Hematopoietic multipotent progenitor cell treated with erythropoietin and hydrocortisone succinate and interleukin-3 and kit ligand, for 6 days (in vitro differentiated cells): Measurements from ENCODE around the gene MAML2.

Experiments used
- DNase-seq: peaks from one replicate; pipeline ENCODE4 v3.0.0-alpha.2; 2015

MAML2 gene

GRCh38 chr11:96056576-96056975, 286.4 kb downstream of the MAML2 start:
- no peak for DNase-seq

GRCh38 chr11:96055706-96056387, 287.1 kb downstream of the MAML2 start:
- DNase-seq: no peak

DNA sequence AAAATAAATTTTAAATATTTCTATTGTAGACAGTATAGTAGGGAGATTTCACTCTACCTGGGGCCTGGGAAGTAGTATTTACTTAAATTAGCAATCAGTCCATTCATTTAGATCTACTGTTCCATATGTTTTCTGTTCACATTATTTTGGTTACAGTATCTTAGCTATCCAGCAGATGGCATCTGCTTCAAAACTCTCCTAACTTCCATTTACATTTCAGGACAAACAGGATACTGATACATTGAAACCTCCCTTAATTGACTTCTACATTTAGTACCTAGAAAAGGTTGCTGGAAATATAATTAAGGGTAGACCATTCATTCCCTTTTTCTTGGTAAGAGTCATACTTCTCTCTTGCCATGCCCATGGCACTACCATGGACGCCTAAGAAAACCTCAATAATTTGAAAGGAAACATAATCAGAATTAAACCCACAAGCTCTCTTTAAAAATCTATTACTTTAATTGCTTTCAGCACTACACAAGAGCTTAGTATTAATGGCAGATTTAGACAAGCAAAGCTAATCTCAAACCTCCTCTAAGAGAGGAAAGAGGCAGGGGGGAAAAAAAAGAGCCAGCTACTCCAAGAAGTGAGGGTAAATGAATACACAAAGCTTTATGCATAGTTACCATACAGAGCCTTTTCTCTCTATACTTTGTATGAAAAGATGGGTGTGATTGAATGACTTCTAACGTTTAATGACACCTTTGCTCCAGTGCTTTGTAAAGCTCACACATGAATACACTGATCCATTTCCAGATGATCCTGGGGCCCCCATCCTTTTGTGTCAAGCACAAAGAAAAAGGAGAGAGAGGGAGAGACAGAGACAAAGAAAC, 287.9 kb downstream of the MAML2 start:
- peak; percentile 52 for DNase-seq

DNA sequence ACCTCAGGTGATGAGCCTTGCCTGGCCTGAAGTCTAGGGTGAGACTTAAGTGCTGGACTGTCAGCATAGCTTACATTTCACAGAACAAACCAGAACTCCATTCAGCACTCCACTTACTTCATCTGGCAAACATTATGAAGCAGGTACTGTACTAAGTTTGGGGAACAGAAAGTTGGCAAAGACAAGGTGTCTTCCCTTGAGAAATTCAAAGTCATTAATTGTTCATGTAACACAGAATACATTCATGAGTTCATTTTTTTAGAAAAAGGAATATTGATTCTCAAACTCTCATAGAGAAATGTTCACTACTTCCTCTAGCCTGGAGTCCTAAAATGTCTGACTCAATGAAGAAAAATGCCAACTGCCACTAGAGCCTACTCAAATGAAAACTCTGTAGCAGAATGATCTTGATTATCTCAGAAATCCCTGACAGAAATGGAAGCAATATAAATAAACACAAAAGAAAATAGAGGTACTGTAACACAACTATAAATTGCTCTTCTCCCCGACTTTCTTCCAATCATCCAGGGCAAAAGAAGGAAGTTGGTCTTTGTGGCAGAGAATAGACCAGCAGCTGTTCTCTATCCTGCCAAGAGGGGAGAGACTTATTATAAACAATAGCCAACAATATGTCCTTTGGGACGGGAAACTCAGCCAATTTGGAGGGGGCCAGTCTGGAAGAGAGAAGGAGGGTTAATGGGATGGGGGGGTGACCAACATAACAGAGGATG, 289.9 kb downstream of the MAML2 start:
- no peak for DNase-seq

GRCh38 chr11:96051820-96052219, 291.2 kb downstream of the MAML2 start:
- DNase-seq: no peak

GRCh38 chr11:96050435-96051182, 292.4 kb downstream of the MAML2 start:
- no peak for DNase-seq

DNA sequence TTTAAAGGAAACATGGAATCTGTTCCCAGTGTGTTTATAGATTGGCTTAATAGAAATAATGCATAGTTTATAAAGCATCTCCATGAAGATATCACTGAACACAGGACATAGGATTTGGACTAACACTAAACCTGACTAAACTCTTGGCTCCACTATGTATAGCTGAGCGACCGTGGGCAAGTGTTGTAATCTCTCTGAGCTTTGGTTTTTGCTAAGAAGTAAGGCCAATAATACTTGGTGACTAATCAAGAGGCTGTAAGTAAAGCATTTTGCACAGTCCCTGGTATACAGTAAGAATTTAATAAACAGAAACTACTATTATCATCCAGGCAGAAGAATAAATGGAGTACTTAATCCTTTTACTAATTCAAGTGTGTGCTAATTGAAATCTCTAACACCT, 293.6 kb downstream of the MAML2 start:
- DNase-seq: no peak

- no peak for DNase-seq
Observed at GRCh38 chr11:96045622-96046456, 297.2 kb downstream of the MAML2 start.

GRCh38 chr11:96044747-96045146, 298.2 kb downstream of the MAML2 start:
- DNase-seq: no peak

- no peak for DNase-seq
Observed at GRCh38 chr11:96044311-96044710, 298.7 kb downstream of the MAML2 start.

GRCh38 chr11:96043291-96043690, 299.7 kb downstream of the MAML2 start:
- DNase-seq: no peak

DNA sequence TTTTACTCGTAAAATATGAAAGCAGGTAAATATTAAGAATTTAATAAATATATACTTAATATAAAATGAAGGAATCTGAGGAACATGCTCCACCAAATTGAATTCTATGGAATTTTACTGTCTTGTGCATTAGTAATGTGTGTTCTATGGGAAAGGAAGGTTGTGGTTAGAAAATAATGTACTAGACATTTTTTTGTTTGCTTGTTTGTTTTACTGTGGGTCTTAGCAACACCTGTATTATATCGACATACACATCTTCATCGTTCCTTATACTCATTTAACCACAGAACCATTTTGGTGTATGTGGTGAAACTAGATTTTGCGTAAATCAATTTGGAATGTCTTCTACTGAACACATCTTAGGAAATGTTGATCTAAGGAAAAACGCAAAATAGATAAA, 304.9 kb downstream of the MAML2 start:
- no peak for DNase-seq

GRCh38 chr11:96037405-96037949, 305.5 kb downstream of the MAML2 start:
- DNase-seq: no peak

DNA sequence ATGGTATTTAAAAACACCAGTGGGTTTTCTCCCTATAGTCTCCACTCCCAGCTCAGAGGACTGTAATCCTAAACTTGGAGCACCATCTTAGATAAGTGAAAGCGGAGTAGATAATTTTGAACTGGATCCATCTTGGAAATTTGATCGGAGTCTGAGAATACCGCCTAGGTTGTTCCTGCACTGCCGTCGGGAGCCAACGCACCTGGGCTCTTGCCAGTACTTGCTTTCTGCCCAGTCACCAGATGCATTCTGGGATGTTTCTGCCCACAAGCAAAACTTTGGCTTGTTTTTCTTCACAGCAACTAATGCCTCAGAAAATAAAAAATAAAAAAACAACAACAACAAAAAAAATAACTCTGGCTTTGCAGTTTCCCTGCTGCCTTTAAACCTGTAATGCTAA, 306.1 kb downstream of the MAML2 start:
- DNase-seq: no peak

DNA sequence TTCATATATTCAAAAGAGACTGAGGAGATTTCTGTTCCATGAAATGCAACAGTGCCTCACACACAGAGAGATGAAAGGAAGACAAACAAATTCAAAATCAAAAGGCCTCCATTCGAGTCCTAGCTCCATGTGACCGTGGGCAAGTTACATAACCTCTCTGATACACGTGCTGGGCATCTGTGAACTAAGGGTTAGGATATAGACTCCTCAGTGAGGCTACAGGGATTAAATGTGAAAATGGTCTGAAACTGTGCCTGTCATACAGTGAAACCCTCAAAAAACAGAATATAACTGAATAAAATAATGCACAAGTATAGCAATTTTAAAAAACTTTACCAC, 307.3 kb downstream of the MAML2 start:
- no peak for DNase-seq

GRCh38 chr11:96035031-96035739, 307.8 kb downstream of the MAML2 start:
- no peak for DNase-seq

DNA sequence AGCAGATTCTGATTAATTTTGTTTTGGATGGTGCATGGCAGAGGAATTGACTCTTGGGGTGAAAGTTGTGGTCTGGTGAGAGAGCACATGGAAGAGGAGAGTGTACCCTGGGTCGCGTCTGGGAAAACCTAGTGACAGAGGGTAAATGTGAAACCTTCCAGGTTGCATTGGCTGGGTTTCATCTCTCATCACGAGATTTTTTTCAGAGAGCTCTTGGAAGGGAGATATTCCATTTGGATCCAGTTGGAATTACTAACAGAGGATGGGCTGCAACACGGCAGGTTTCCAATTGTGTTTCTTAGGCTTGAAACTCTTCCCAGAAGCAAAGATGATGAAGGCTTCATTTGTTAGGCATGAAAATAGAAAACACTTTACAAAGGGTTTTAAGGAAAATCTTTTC, 309.4 kb downstream of the MAML2 start:
- DNase-seq: no peak

DNA sequence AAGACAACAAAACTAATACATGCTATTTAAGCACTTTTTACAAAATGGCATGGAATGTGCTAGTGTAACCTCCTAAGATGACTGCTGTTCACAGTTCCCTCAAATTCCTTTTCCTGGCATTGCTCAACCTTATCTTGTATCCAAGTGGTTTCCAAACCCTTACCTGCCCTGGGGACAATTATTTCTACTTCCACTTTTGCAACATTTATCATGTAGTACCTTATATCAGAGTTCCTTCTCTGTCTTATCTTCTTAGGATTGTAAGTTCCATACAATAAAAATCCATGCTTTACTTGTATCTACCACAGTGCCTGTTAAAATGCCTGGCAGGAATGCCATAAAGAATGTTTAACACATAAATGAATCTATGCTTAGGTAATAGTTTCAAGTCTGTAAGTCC, 309.9 kb downstream of the MAML2 start:
- no peak for DNase-seq

DNA sequence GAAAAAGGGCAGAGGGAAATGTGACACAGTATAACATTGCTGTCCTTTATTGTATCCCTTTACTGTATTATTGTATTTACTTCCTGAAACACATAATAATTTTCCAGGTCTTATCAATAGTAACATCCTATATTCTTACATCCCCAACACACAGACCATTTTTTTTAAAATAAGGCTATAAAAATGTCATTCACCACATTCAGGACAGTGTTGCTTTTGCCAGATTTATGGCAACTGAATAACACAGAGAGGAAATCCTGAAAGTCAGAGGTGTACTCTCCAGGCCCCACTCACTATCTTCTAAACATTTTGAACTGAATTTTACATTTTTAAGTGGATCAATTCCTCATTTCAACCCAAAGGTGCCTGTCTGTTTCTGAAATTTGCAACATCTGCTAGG, 314.2 kb downstream of the MAML2 start:
- no peak for DNase-seq

DNA sequence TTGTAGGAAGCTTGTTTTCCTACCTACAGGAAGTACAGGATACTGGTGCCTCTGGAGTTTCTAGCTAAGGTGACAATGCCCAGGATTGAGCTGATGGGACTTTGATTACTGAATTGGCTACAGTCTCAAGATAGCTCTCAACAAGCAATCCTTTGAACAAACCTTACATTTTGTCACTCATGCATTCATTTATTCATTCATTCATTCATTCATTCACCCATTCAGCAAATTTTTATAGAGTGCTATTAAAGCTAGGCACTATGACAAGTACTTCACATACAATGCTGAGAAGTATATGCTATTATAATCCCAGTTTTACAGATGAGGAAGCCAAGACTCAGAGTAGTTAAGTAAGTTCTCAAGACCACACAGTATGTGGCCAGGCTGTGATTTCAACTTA, 316.0 kb downstream of the MAML2 start:
- no peak for DNase-seq

- DNase-seq: no peak
Observed at GRCh38 chr11:96026310-96026709, 316.7 kb downstream of the MAML2 start.
